Ureter (tissue), 1 donor: ENCODE results near the gene TMEM222. TPM values are rescaled to one million over a fixed set of nuclear protein-coding genes. Genes with fewer than 3 reads are reported as not detected.
"Not testable (repeated sequence)": the region's sequence is repeated elsewhere in the genome, so short reads cannot be mapped to it uniquely, and the experiment has no call there.

Experiments
- DNase-seq: peaks from one replicate; pipeline ENCODE4 v3.0.0-alpha.2; 2020; ENCODE audit warnings: low spot score
- total RNA-seq: library from RNA; stranded (reverse); gene quantifications from one replicate; pipeline ENCODE4 v1.2.4, GENCODE V29; 2023
- donor health status: DM: yes; HTN: yes; CAD: no.

Gene TMEM222
- total RNA-seq, 1 donor from 2014 or later: 54.1 TPM

DNA sequence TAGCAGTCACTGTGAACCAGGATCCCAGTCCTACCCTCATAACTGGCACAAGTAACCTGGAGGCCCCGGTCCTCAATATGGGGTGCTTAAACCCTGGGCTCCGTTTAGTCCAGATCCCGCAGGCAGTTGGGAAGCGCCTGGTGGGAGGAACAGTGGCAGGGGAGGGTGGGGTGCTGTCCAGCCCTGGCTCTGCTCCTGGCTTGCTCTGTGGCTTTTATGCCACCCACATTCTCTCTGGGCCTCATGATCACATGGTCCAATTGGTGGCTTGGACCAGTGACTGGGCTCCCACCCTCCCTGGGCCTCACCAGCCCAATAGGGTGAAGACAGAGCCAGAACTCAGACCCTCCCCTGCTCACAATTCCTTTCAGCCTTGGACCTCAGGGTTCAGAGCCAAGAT lies 58.3 kb downstream of the TMEM222 start:
- DNase-seq: no peak

GRCh38 chr1:27380766-27381733 lies 59.1 kb downstream of the TMEM222 start:
- DNase-seq: no peak

GRCh38 chr1:27381969-27382762 lies 60.2 kb downstream of the TMEM222 start:
- DNase-seq: no peak

DNA sequence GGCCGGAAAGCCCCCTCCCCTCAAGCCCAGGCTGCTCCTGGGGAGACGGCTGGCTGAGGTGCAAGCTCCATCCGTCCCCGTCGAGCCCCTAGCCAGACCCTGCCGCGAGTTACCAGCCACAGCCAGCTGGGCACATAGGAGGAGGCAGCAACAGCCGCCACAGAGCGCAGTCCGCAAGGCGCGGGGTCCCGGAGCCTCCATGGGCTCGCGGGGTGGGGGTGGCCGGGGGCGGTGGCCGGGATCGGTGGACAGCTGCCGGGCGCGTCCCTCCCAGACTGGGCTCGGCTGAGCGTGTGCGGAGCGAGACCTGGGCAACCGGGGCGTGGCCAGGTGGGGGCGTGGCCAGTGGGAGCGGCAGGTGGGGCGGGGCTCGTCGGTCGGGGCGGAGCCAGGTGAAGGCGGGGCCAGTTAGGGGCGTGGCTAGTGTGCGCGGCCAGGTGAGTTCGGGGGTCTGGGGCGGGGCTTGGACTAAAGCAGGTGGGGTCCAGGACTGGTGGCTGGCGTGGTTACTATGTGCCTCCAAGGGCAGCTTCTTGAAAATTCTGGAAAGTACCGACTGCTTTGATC lies 61.2 kb downstream of the TMEM222 start, which contains the start of gene CD164L2:
Gene CD164L2, minus strand, starts transcription at position 295 of the 567 bp plus-strand sequence. Its CDS starts 94 bp downstream, at position 201.
- DNase-seq: no peak

- no peak for DNase-seq
Observed at GRCh38 chr1:27383661-27384060, 61.7 kb downstream of the TMEM222 start.

DNA sequence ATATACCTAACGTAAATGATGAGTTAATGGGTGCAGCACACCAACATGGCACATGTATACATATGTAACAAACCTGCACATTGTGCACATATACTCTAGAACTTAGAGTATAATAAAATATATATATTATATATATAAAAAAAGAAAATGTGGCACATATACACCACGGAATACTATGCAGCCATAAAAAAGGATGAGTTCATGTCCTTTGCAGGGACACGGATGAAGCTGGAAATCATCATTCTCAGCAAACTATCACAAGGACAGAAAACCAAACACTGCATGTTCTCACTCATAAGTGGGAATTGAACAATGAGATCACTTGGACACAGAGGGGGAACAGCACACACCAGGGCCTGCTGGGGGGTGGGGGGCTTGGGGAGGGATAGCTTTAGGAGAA lies 62.8 kb downstream of the TMEM222 start:
- not testable (repeated sequence) for DNase-seq

Other genes with a start within 250 kb of the TMEM222 start
- 79.4 TPM for gene SLC9A1, start 167.0 kb upstream of the TMEM222 start, total RNA-seq
- 30.3 TPM for gene WDTC1, start 87.5 kb upstream of the TMEM222 start, total RNA-seq
- 93.6 TPM for gene SYTL1, start 19.9 kb downstream of the TMEM222 start, total RNA-seq
- 75.5 TPM for gene MAP3K6, start 44.8 kb downstream of the TMEM222 start, total RNA-seq
- gene FCN3, start 52.7 kb downstream of the TMEM222 start, total RNA-seq: 2.1 TPM
- gene CD164L2, start 61.2 kb downstream of the TMEM222 start, total RNA-seq: not detected
- 0.47 TPM for gene GPR3, start 70.5 kb downstream of the TMEM222 start, total RNA-seq
- 141 TPM for gene WASF2, start 168.0 kb downstream of the TMEM222 start, total RNA-seq